ENCODE data around the gene SOX2.
"Not testable (repeated sequence)": the region's sequence is repeated elsewhere in the genome, so short reads cannot be mapped to it uniquely, and the experiment has no call there.

The SOX2 gene

DNA sequence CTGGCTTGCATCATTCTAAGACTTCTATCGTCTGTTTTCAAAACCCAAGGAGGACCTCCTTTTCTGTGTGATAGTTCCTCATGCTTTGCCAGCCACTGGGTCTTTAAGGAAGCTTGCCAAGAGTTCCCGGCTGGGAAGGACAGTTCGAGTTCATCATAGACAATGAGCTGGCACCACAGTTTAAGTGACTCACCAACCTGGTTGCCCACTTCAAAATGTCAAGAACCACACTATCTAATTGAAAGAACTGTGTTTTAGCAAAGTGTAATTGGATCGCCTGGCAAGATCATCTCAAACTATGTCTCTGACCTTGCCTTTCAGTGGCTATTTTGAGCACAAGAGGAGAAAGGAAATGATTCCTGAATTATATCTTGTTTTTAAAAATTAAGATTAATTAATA lies 27.9 kb downstream of the SOX2 start:
- Histone ChIP-seq H3K9ac (ENCODE audit: low read length) (no peak overlapping the region), H3K9me3 (ENCODE audit: control insufficient read depth, insufficient read depth, low read depth, low read length) (no peaks in the 10 kb centered on the region), H3K4me1 (ENCODE audit: control insufficient read depth, insufficient read depth, low read length) (peaks cover 25% of the 10 kb centered on the region), H3K4me3 (ENCODE audit: low read depth, low read length) (no peak overlapping the region), H3K27ac (ENCODE audit: low read depth, low read length) (no peak overlapping the region), H3K36me3 (ENCODE audit: control insufficient read depth, insufficient read depth, low read length) (no peaks in the 10 kb centered on the region), H3K27me3 (ENCODE audit: control insufficient read depth, insufficient read depth, low read length) (no peaks in the 10 kb centered on the region)

DNA sequence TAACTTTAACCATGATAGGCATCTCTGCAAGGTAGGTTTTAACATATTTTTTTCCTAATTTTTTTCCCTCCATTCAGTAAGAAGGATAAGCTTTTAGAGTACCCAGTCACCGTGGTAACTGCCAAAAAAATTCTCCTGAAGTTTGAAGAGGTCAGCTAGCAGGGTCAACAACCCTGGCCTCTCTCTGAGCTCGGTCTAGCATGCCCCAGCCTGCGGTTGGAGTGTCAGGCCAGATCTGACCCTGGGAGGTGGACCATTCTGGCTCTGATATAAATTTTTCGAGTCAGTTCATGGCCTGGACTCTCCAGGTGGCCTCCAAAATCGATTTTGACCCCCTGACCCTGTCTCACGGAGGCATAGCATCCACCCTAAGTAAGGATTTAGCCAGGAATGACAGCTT lies 29.7 kb downstream of the SOX2 start:
- H3K27me3 ChIP-seq (ENCODE audit: control insufficient read depth, insufficient read depth, low read length): no peaks in the 10 kb centered on the region

GRCh38 chr3:181752202-181752671 lies 40.5 kb downstream of the SOX2 start:
- Histone ChIP-seq H3K27me3 (ENCODE audit: control insufficient read depth, insufficient read depth, low read length) (no peaks in the 10 kb centered on the region; the same call in 1 of the 2 replicates), H3K4me1 (ENCODE audit: control insufficient read depth, insufficient read depth, low read length) (peaks cover 35% of the 10 kb centered on the region), H3K9ac (ENCODE audit: low read length) (no peak overlapping the region), H3K9me3 (ENCODE audit: control insufficient read depth, insufficient read depth, low read depth, low read length) (no peaks in the 10 kb centered on the region), H3K36me3 (ENCODE audit: control insufficient read depth, insufficient read depth, low read length) (no peaks in the 10 kb centered on the region), H3K27ac (ENCODE audit: low read depth, low read length) (no peak overlapping the region), H3K4me3 (ENCODE audit: low read depth, low read length) (no peak overlapping the region)

More for the DNA sequence above, 29.7 kb downstream of the SOX2 start:
- Histone ChIP-seq H3K4me1 (ENCODE audit: control insufficient read depth, insufficient read depth, low read length) (peaks cover 13% of the 10 kb centered on the region), H3K9ac (ENCODE audit: low read length) (no peak overlapping the region), H3K36me3 (ENCODE audit: control insufficient read depth, insufficient read depth, low read length) (no peaks in the 10 kb centered on the region), H3K27ac (ENCODE audit: low read depth, low read length) (no peak overlapping the region), H3K9me3 (ENCODE audit: control insufficient read depth, insufficient read depth, low read depth, low read length) (no peaks in the 10 kb centered on the region), H3K4me3 (ENCODE audit: low read depth, low read length) (no peak overlapping the region)

DNA sequence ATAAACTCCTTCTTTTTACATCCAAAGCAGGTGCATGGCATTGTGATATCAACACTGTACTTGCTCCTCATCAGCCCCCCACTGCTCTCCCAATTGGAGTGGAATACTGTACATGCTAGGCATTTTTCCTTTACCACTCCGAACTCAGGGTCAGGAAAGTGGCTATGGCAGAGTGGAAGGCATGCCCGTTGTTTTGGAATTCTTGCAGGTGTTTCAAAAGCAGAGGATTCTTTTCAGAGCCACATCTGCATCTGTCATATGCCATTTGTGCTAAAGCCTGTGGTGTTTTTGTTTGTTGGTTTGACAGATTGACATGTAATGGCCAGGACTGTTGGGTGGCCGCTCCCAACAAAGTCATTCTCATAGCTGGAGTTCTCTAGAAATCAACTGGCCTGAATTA lies 41.7 kb downstream of the SOX2 start:
- no peak overlapping the region for H3K9ac ChIP-seq (ENCODE audit: low read length)
- no peak overlapping the region for H3K4me3 ChIP-seq (ENCODE audit: low read depth, low read length)
- H3K4me1 ChIP-seq (ENCODE audit: control insufficient read depth, insufficient read depth, low read length): peaks cover 46% of the 10 kb centered on the region
- no peaks in the 10 kb centered on the region for H3K36me3 ChIP-seq (ENCODE audit: control insufficient read depth, insufficient read depth, low read length)
- H3K27me3 ChIP-seq (ENCODE audit: control insufficient read depth, insufficient read depth, low read length): no peaks in the 10 kb centered on the region; the same call in 1 of the 2 replicates
- H3K9me3 ChIP-seq (ENCODE audit: control insufficient read depth, insufficient read depth, low read depth, low read length): no peaks in the 10 kb centered on the region
- H3K27ac ChIP-seq (ENCODE audit: low read depth, low read length): no peak overlapping the region

DNA sequence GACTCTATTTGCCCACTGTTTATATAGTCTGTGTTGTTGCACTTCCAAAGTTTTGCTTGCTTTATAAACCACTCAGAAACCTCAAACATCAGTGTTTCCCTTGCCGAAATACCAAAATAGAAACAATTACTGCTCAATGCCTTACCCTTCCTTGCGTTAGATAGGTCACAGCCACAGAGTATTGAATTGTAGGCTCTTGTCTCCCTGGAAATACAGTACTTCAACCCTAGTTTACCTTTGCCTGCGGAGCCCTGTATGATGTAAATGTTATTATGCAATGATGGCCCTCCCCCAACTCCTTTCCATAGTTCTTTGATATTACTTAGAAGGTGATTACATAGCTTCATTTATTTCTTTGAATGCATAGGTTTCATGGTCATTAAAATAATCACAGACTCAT lies 44.2 kb downstream of the SOX2 start:
- H3K4me3 ChIP-seq (ENCODE audit: low read depth, low read length): peak overlapping the region; percentile 39
- H3K27ac ChIP-seq (ENCODE audit: low read depth, low read length): no peak overlapping the region
- H3K4me1 ChIP-seq (ENCODE audit: control insufficient read depth, insufficient read depth, low read length): peaks cover 51% of the 10 kb centered on the region
- H3K9ac ChIP-seq (ENCODE audit: low read length): no peak overlapping the region
- no peaks in the 10 kb centered on the region for H3K36me3 ChIP-seq (ENCODE audit: control insufficient read depth, insufficient read depth, low read length)
- no peaks in the 10 kb centered on the region for H3K9me3 ChIP-seq (ENCODE audit: control insufficient read depth, insufficient read depth, low read depth, low read length)
- H3K27me3 ChIP-seq (ENCODE audit: control insufficient read depth, insufficient read depth, low read length): no peaks in the 10 kb centered on the region; the same call in 1 of the 2 replicates

DNA sequence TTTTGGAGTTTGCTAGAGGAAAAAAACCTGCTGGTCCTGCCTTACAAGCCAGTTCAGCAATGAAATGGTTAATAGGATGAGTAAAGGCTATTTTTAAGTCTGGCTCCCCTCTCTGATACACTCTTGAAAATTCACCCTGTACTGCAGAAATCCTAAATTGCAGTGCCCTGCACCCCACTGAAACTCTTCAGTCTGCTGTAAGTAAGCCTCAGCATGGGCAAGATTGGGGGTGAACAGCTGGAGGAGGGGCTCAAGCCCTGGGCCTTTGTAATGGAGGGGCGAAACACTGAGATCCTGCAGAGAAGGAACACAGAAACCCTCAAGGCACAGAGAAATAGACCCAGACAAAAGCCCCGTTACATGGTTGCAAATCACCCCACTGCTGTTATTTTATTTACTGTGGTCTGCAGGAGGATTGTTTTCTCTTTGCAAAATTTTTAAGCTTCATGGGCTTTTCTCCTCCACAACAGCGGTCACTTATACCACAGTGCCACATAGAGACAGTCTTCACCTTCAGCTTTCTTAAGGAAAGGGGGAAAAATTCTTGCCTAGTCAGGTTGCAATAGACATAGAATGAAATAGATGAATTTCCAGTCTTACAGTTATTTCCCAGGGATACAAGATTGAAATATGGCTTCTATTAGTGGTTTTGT lies 45.0 kb downstream of the SOX2 start:
- Histone ChIP-seq H3K27me3 (ENCODE audit: control insufficient read depth, insufficient read depth, low read length) (no peaks in the 10 kb centered on the region; the same call in 1 of the 2 replicates), H3K27ac (ENCODE audit: low read depth, low read length) (0 out of 2 replicates have a peak overlapping the region, but pooled peaks have one; percentile 4), H3K9ac (ENCODE audit: low read length) (peak overlapping the region; percentile 0), H3K9me3 (ENCODE audit: control insufficient read depth, insufficient read depth, low read depth, low read length) (no peaks in the 10 kb centered on the region), H3K4me1 (ENCODE audit: control insufficient read depth, insufficient read depth, low read length) (peaks cover 51% of the 10 kb centered on the region), H3K4me3 (ENCODE audit: low read depth, low read length) (peak overlapping the region; percentile 39), H3K36me3 (ENCODE audit: control insufficient read depth, insufficient read depth, low read length) (no peaks in the 10 kb centered on the region)

- H3K27me3 ChIP-seq (ENCODE audit: control insufficient read depth, insufficient read depth, low read length): no peaks in the 10 kb centered on the region; the same call in 1 of the 2 replicates
- no peaks in the 10 kb centered on the region for H3K9me3 ChIP-seq (ENCODE audit: control insufficient read depth, insufficient read depth, low read depth, low read length)
- no peaks in the 10 kb centered on the region for H3K36me3 ChIP-seq (ENCODE audit: control insufficient read depth, insufficient read depth, low read length)
- no peak overlapping the region for H3K9ac ChIP-seq (ENCODE audit: low read length)
- H3K4me1 ChIP-seq (ENCODE audit: control insufficient read depth, insufficient read depth, low read length): peaks cover 51% of the 10 kb centered on the region
- 0 out of 2 replicates have a peak overlapping the region, but pooled peaks have one; percentile 25 for H3K4me3 ChIP-seq (ENCODE audit: low read depth, low read length)
- peak overlapping the region; percentile 1; the same call in 1 of the 2 replicates for H3K27ac ChIP-seq (ENCODE audit: low read depth, low read length)
Measured at GRCh38 chr3:181757694-181758306, 46.1 kb downstream of the SOX2 start.

- Histone ChIP-seq H3K4me1 (ENCODE audit: control insufficient read depth, insufficient read depth, low read length) (peaks cover 26% of the 10 kb centered on the region), H3K36me3 (ENCODE audit: control insufficient read depth, insufficient read depth, low read length) (no peaks in the 10 kb centered on the region), H3K27me3 (ENCODE audit: control insufficient read depth, insufficient read depth, low read length) (no peaks in the 10 kb centered on the region), H3K9me3 (ENCODE audit: control insufficient read depth, insufficient read depth, low read depth, low read length) (no peaks in the 10 kb centered on the region), H3K4me3 (ENCODE audit: low read depth, low read length) (no peak overlapping the region), H3K27ac (ENCODE audit: low read depth, low read length) (no peak overlapping the region), H3K9ac (ENCODE audit: low read length) (no peak overlapping the region)
Measured at GRCh38 chr3:181761906-181762305, 50.2 kb downstream of the SOX2 start.

GRCh38 chr3:181764033-181764432 lies 52.3 kb downstream of the SOX2 start:
- H3K9ac ChIP-seq (ENCODE audit: low read length); H3K27me3 ChIP-seq (ENCODE audit: control insufficient read depth, insufficient read depth, low read length); H3K36me3 ChIP-seq (ENCODE audit: control insufficient read depth, insufficient read depth, low read length); H3K27ac ChIP-seq (ENCODE audit: low read depth, low read length); H3K9me3 ChIP-seq (ENCODE audit: control insufficient read depth, insufficient read depth, low read depth, low read length); H3K4me1 ChIP-seq (ENCODE audit: control insufficient read depth, insufficient read depth, low read length); H3K4me3 ChIP-seq (ENCODE audit: low read depth, low read length): not testable (repeated sequence)

Data from HUES6 (cell line).